Esophagus muscularis mucosa (tissue), 4 donors: Measurements from ENCODE around the gene ZNF695. TPM values are rescaled to one million over a fixed set of nuclear protein-coding genes. Genes with fewer than 3 reads are reported as not detected.

Experiments used
- DNase-seq: peaks from one replicate; pipeline ENCODE4 v3.0.0-alpha.2; 2017; ENCODE audit errors: extremely low spot score
- H3K27ac ChIP-seq, 4 donors: fragments of 200-600 bp; sonication (generic); replicated peaks in 1 of 4; 1 replicate in 3 of 4; 2 replicates in 1 of 4; pipeline ENCODE4 v1.5.1; 2016 to 2019; ENCODE audit warnings: mild to moderate bottlenecking in 1 of 4
- H3K27me3 ChIP-seq, 4 donors: fragments of 200-600 bp; sonication (generic); one replicate each; pipeline versions ENCODE4 v1.5.1 to v1.6.0; 2016 to 2019
- H3K36me3 ChIP-seq, 4 donors: fragments of 200-600 bp; sonication (generic); one replicate each; pipeline ENCODE4 v1.5.1; 2016 to 2019
- H3K4me1 ChIP-seq, 4 donors: fragments of 200-600 bp; sonication (generic); one replicate each; pipeline ENCODE4 v1.5.1; 2016 to 2019
- H3K4me3 ChIP-seq, 4 donors: fragments of 200-600 bp; sonication (generic); 1 replicate in 2 of 4; 2 replicates in 2 of 4; pipeline ENCODE4 v1.5.1; 2016 to 2019; ENCODE audit warnings: mild to moderate bottlenecking in 4 of 4, moderate library complexity in 1 of 4
- H3K9me3 ChIP-seq, 4 donors: fragments of 200-600 bp; sonication (generic); 1 replicate in 3 of 4; 2 replicates in 1 of 4; pipeline ENCODE4 v1.5.1; 2016 to 2019
- CTCF ChIP-seq, 3 experiments: fragments of 200-600 bp in 2 of 3; fragments of 450-650 bp in 1 of 3; sonication (generic) in 2 of 3; IDR thresholded peaks; one replicate each; pipeline ENCODE4 v1.5.1; 2017 to 2019; ENCODE audit warnings: antibody characterized with exemption in 3 of 3, mild to moderate bottlenecking in 2 of 3, moderate library complexity in 1 of 3
- EP300 ChIP-seq: sonication (generic); formaldehyde crosslinking; IDR thresholded peaks from one replicate; pipeline ENCODE4 v1.6.1; 2017; ENCODE audit warnings: antibody characterized with exemption
- POLR2A ChIP-seq: fragments of 450-650 bp; IDR thresholded peaks from one replicate; pipeline ENCODE4 v1.6.1; 2017; ENCODE audit warnings: antibody characterized with exemption, moderate library complexity, mild to moderate bottlenecking, low read depth
- POLR2AphosphoS5 ChIP-seq, 2 donors: sonication (generic); formaldehyde crosslinking; IDR thresholded peaks; one replicate each; pipeline ENCODE4 v1.6.1; 2017; ENCODE audit warnings: antibody characterized with exemption in 2 of 2
- WGBS: methylation state at CpG from one replicate; pipeline ENCODE4 v1.1.5; 2018; 5-methylcytosine and 5-hydroxymethylcytosine counted together
- intact Hi-C: fragments of 100-400 bp; cut with DNase I; formaldehyde crosslinking; loops from one replicate; pipeline ENCODE4 v1.15.1; 2023
- total RNA-seq, 4 donors: library from RNA; depleted of rRNA; stranded (reverse); fragments of >200 nt; gene quantifications; one replicate each; pipeline versions ENCODE4 v1.1.0 to v1.2.1, GENCODE V29; 2016

Gene ZNF695
- total RNA-seq, 4 donors from 2014 or later: not detected

GRCh38 chr1:246946366-246946765 lies 61.5 kb downstream of the ZNF695 start:
- no peak for DNase-seq
- H3K36me3 ChIP-seq: no peaks in the 10 kb centered on the region
- peak overlapping the region; percentile 59 to 84 (median 72) for H3K27ac ChIP-seq
- H3K4me3 ChIP-seq: no peak overlapping the region
- H3K4me1 ChIP-seq: peaks cover 0 to 40% (median 30%) of the 10 kb centered on the region in 4 donors
- H3K27me3 ChIP-seq: no peaks in the 10 kb centered on the region
- H3K9me3 ChIP-seq: no peaks in the 10 kb centered on the region
- TF ChIP-seq CTCF (IDR thresholded peaks at IDR 0.05) (no peak), EP300 (no peak), POLR2AphosphoS5 (IDR thresholded peaks at IDR 0.05) (no peak), POLR2A (no peak)
- intact Hi-C loops: no loop called here
- WGBS: 86% methylated on average over 6 of the region's 6 CpGs

Other genes starting within 250 kb of the ZNF695 start
- gene AHCTF1, start 76.1 kb downstream of the ZNF695 start, total RNA-seq: 10 to 100 TPM; 30.7 to 45.3 (median 42.0) TPM
- gene ZNF670, start 70.8 kb upstream of the ZNF695 start, total RNA-seq: 1 to 10 TPM; 2.1 to 4.0 (median 2.3) TPM
- 1 to 10 TPM; 4.8 to 6.2 (median 5.9) TPM for gene ZNF669, start 96.3 kb upstream of the ZNF695 start, total RNA-seq
- 10 to 100 TPM; 21.6 to 62.7 (median 43.3) TPM for gene ZNF124, start 164.0 kb upstream of the ZNF695 start, total RNA-seq
- gene VN1R5, start 248.0 kb upstream of the ZNF695 start, total RNA-seq: not detected